WI38 (cell line): Measurements from ENCODE around the gene CENPP.

ENCODE experiments used
- H3K4me3 ChIP-seq: 2 replicates; pipeline ENCODE4 v1.5.1; 2011; ENCODE audit warnings: low read depth, mild to moderate bottlenecking, control low read depth, low read length
- TF ChIP-seq, protein P1 (sequence below): IDR thresholded peaks from 2 replicates; pipeline ENCODE4 v1.5.1; 2012; ENCODE audit warnings: low read depth, mild to moderate bottlenecking, control low read depth, low read length

Gene CENPP

DNA sequence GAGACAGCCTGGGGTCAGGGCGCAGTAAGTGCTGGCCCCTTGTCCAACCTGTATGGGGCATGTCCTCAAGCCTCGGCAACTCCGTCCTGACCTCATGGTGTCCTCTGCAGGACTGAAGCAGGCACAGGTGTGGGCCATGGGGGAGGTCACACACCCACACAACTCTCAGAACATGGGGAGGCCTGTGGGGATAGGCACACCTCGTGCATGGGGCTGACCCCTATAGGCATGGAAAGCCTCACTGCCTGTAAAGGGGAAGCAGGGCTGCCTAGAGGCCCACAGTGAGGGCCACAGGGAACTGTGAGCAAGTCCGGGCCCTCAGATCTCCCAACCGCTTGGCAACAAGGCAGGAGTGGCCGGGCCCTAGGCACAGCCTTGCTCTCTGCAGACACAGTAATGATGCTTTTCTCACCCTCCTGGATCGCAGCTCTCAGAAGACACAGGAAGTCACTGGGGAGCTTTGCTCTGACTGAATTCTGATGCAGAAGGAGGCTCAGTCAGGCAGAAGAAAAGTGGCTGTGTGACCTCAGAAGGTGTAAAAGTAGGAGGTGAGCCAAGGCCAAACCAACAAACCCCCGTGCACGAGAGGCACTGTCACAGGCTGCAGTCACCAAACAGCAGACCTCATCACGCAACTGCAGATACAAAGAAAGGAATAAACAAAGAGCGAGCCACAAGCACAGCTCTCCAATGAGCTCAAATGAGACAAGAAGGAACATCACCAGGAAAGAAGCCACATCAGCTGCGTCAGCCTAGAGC, 338.8 kb downstream of the CENPP start:
- TF ChIP-seq, protein P1, sequence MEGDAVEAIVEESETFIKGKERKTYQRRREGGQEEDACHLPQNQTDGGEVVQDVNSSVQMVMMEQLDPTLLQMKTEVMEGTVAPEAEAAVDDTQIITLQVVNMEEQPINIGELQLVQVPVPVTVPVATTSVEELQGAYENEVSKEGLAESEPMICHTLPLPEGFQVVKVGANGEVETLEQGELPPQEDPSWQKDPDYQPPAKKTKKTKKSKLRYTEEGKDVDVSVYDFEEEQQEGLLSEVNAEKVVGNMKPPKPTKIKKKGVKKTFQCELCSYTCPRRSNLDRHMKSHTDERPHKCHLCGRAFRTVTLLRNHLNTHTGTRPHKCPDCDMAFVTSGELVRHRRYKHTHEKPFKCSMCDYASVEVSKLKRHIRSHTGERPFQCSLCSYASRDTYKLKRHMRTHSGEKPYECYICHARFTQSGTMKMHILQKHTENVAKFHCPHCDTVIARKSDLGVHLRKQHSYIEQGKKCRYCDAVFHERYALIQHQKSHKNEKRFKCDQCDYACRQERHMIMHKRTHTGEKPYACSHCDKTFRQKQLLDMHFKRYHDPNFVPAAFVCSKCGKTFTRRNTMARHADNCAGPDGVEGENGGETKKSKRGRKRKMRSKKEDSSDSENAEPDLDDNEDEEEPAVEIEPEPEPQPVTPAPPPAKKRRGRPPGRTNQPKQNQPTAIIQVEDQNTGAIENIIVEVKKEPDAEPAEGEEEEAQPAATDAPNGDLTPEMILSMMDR, result no peak
- H3K4me3 ChIP-seq, result no peak overlapping the region

DNA sequence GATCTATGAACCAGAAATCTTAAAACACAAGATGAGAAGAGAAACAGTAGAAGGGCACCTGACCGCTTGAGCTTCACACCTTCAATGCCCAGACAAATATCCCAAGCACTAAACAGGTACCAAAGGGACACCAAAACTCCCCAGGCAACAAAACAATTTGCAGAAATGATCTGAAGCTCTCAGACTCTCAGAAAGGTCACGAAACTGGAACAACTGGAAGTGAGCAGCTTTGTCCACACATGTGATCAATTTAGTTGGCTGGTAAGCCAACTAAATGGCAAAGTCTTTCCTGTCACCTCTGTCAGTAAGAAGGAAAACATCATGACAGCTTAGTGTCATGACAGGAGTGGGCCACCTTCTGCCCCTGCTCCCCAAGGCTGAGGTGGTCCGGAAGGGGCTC, 340.1 kb downstream of the CENPP start:
- TF ChIP-seq, protein P1, result no peak
- no peak overlapping the region for H3K4me3 ChIP-seq

DNA sequence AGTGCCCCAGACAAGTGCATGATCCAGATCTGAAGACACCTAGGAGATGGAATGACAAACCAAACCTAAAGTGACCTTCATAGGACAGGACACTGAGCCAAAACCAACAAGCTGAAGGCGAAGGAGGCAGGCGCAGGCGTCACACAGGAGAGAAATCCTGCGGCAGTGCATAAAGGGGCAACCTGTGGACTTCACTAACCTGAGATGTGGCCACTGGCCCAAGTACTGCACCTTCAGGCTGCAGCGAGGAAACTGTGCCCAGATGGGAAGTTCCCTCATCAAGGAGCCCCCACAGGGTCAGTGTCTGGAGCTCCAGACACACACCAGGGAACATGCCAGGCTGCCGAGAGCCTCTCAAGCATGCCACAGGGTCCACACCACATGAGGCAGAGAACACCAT, 340.5 kb downstream of the CENPP start:
- TF ChIP-seq, protein P1, result no peak
- no peak overlapping the region for H3K4me3 ChIP-seq

DNA sequence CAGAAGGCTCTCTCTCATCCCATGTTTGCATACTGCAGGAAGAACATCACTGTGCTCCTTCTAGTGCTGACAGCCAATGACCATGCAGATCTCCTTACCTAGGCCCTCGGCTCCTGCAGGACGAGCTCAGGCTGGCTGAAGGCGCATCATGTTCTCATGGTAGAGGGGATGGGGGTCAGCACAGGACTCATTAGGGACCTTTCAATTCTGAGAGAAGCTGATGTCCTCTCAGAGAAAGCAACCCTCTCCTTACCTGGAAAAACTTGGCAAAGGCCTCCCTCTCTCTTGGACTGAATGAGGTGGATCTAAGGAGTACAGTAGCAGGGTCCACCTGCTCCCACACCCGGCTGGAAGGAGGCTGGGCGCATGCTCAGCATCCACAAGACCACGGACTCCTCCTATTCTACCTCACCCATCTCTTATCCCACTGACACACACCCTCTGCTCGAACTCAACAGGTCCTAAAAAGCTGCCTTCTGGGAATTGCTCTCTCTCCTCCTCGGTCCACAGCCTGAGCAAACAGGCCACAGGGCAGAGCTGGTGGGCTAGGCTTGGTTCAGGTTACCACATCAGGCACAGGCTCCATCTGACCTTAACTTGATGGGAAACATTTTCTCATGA, 341.3 kb downstream of the CENPP start:
- TF ChIP-seq, protein P1, result no peak
- no peak overlapping the region for H3K4me3 ChIP-seq

DNA sequence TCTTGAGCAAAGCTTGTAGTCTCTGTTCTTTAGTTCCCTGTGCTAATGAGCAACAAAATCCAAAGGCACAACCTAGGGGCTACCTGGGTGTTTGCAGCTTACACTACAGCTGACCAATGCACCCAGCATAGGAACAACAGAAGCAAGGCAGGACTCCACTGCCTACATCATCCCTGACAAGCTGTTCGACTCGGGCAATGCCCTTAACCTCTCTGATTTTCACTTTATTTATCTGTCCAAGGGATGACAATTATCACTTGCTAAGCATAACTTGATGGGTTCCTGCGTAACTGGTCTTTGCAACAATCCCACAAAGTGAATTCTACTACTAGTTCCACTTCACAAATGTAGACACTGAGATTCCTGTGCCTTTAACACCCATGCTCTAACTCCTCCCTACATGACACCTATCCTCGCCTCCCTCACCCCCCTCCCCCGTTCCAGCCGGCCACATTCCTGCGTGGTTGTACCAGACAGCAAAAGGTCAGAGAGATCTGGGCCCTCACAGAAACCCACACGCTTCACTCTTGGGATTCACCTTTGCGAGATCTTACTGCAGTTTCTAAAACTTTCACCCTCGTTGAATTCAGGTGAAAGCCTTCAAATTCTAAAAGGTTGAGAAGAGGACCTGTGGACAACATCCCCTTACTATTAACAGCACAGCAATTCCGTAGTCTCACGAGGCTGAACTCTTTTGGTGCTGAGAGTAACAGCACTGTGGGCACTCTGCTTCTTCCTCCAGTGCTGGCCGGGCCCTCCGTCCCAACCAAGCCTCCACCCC, 343.2 kb downstream of the CENPP start:
- TF ChIP-seq, protein P1, result no peak
- H3K4me3 ChIP-seq, result peak overlapping the region; percentile 95

DNA sequence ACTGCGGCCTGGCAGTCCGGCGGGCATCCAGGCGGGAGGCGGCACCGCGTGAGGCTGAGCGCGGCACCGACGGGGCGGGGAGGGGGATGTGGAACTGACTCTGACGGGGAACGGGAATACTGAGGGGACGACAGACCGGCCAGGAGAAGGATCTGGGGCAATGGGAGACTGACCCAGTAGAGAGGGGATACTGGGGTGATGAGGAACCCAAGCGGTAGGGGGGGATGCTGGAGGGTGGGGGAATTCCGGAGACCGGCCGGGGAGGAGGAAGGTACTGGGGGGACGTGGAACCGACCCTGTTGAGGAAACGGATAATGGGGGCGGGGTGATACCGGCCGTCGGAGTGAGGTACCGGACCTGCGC, 343.8 kb downstream of the CENPP start:
- H3K4me3 ChIP-seq, result peak overlapping the region; percentile 95
- TF ChIP-seq, protein P1, result no peak
